Suprapubic skin (tissue), 3 donors: ENCODE results near the gene NCAM1.

Experiments used
- POLR2A ChIP-seq, 2 donors: fragments of 450-650 bp; IDR thresholded peaks; one replicate each; pipeline ENCODE4 v1.6.1; 2017; ENCODE audit warnings: antibody characterized with exemption in 2 of 2, mild to moderate bottlenecking in 2 of 2, moderate library complexity in 2 of 2
- TF ChIP-seq, protein P1 (sequence below), 2 donors: fragments of 200-600 bp in 1 of 2; fragments of 450-650 bp in 1 of 2; sonication (generic) in 1 of 2; IDR thresholded peaks; one replicate each; pipeline ENCODE4 v1.5.1; 2016 to 2019; ENCODE audit warnings: antibody characterized with exemption in 2 of 2, mild to moderate bottlenecking in 1 of 2, moderate library complexity in 1 of 2

DNA sequence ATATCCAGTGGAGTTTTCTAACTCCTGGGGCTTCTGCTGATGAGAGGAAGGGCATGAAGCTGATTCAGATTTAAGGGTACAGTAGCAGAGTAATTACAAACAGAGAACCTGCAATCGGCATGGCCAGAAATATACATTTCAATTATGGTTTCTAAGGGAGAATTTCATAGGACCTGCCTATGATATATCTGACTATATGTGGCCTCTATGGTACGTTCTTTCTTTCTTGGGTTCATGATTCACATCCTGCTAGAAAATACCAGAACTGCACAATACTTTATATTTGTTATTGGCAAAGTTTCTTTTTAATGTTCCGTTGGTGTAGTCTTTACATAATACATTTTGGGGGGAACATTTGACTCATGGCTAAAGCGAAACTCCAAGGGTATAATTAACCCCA lies 290.1 kb downstream of the NCAM1 start:
- TF ChIP-seq, protein P1, sequence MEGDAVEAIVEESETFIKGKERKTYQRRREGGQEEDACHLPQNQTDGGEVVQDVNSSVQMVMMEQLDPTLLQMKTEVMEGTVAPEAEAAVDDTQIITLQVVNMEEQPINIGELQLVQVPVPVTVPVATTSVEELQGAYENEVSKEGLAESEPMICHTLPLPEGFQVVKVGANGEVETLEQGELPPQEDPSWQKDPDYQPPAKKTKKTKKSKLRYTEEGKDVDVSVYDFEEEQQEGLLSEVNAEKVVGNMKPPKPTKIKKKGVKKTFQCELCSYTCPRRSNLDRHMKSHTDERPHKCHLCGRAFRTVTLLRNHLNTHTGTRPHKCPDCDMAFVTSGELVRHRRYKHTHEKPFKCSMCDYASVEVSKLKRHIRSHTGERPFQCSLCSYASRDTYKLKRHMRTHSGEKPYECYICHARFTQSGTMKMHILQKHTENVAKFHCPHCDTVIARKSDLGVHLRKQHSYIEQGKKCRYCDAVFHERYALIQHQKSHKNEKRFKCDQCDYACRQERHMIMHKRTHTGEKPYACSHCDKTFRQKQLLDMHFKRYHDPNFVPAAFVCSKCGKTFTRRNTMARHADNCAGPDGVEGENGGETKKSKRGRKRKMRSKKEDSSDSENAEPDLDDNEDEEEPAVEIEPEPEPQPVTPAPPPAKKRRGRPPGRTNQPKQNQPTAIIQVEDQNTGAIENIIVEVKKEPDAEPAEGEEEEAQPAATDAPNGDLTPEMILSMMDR (IDR thresholded peaks at IDR 0.05) = no peak
- TF ChIP-seq POLR2A (IDR thresholded peaks at IDR 0.05) = no peak
